HG03439 (cell line): Measurements from ENCODE around the gene SH2D6.
"Not testable (repeated sequence)": the region's sequence is repeated elsewhere in the genome, so short reads cannot be mapped to it uniquely, and the experiment has no call there.

Experiments used
- ATAC-seq: cut with Tn5 transposase; IDR thresholded peaks from one replicate; pipeline ENCODE4 v1.9.1; 2021; ENCODE audit warnings: mild to moderate bottlenecking, moderate library complexity; ENCODE audit not compliant: unreplicated experiment

Gene SH2D6

GRCh38 chr2:85459771-85460170 lies 41.3 kb downstream of the SH2D6 start:
- no peak for ATAC-seq

DNA sequence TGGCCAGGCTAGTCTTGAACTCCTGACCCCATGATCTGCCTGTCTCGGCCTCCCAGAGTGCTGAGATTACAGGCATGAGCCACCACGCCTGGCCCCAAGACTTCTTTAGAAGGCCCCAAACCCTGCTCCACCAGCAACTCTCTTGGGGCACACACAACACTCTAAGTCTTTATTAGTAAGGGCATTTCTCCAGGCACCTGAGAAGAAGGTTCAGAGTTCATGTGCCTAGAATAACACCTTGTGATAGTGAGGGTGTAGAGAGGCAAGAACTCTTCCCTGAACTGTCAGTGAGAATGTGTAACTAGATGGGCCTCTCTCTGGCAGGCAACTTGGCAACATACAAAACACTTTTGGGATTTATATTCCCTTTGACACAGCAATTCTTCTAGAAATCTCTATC lies 43.8 kb downstream of the SH2D6 start:
- no peak for ATAC-seq

DNA sequence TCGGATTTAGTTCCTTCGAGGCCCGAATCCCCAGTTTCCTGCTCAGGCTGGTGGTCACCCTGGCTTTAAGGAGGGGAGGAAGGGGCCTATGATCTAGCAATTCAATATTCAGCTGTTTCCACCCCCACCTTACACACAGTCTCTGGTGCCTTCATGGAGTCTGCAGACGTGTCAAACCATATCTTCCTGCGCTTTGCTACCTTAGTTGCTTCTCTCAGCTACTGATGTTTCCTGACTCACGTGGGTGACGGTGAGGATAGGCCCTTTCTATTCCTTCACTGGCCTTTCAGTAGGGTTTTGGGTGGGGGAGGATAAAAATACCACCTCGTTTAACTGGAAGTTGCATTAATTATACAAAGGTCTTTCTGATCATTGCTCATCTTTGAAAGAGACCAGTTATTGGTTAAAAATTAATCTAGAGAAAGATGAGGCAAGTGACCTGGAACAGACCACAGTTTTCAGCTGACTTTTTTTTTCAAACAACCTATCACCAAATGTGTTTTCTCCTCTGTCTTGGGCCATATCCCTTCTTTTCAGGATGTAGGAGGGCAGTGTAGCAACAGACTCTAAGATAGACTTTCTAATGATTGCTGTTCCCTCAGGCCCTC lies 49.7 kb downstream of the SH2D6 start:
- no peak for ATAC-seq

DNA sequence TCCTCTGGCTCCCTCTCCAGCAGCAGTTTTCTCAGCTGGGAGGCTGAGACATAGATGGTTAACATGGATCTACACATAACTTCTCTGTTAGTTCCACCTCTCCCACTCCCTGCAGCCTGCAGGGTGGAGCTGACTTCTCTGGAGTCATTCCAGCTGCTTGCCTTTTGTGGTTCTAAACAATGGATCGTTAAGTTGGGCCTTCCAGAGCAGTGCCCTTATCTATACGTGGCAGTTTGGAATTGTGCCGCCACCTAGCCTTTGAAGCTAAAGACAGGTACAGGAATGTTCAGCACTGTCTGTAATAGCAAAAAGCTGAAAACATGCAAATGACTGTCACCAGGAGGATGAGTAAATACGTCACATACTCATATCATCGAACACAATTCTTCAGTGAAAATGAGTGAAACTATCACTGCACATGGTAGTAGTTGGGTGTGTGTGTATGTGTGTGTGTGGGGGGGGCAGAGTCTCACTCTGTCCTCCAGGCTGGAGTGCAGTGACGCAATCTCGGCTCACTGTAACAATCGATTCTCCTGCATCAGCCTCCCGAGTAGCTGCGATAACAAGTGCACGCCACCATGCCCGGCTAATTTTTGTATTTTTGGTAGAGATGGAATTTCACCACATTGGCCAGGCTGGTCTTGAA lies 50.3 kb downstream of the SH2D6 start:
- ATAC-seq = no peak

DNA sequence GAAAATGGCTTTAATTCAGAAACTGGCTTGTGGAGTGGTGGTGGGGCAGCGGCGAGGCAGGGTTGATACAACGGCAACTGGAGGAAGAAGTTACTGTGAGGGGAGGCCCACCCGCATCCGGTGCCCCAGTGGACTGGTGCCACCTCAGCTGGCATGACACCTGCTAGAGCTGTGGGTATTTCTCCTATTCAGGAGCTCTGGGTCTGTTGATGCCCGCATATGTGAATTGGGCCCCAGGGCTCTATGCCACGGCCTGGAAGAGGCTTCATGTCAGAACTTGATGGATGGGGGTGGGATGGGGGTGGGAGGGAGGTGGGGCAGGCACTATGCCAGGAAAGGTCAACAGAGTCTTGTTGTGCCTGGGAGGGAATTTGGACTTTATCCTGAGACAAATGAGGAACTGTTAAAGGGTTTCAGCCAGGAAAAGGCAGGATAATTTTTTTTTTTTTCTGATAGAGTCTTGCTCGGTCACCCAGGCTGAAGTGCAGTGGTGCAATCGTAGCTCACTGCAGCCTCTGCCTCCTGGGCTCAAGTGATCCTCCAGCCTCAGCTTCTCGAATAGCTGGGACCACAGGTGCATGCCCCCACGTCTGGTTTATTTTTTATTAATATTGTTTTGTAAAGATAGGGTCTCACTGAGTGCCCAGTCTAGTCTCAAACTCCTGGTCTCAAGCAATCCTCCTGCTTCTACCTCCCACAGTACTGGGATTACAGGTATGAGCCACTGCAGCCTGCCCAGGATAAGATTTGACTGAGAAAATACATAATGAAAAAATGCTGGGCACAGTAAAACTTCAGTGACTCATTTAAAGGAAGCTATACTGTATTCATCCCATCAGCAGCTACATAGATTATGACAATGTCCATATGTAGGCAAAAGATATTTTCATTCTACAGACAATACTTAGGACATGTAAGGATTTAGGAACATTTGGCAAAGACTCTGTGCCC lies 52.6 kb downstream of the SH2D6 start:
- ATAC-seq = no peak

GRCh38 chr2:85472261-85472660 lies 53.7 kb downstream of the SH2D6 start:
- no peak for ATAC-seq

DNA sequence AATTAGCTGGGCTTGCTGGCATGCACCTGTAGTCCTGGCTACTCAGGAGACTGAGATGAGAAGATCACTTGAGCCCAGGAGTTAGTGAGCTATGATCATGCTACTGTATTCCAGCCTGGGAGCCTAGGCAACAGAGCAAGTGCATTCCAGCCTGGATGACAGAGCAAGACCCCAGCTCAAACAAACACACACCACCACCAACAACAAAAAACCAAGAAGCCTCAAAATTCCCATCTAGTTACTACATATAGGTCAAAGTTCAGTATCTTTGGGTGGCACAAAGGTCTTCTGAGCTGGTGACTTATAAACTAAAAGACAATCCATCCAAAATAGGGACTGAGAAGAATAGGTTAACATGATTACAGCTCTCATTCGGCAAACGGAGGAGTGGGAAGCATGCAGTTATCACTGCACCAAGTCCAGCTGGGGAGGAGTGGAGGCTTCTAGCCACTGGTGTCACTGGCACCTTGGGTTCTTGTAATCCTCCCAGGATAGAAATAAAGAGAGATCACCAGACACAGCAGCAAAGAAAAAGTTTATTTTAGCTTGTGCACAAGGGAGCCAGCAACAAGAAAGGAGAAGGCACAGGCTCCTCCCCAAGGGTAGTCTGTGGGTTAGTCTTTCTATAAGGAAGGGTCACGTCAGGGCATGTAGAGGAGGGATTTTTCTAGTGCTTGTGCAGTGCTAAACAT lies 57.4 kb downstream of the SH2D6 start:
- ATAC-seq = no peak

- no peak for ATAC-seq
Observed at GRCh38 chr2:85476624-85477023, 58.1 kb downstream of the SH2D6 start.

DNA sequence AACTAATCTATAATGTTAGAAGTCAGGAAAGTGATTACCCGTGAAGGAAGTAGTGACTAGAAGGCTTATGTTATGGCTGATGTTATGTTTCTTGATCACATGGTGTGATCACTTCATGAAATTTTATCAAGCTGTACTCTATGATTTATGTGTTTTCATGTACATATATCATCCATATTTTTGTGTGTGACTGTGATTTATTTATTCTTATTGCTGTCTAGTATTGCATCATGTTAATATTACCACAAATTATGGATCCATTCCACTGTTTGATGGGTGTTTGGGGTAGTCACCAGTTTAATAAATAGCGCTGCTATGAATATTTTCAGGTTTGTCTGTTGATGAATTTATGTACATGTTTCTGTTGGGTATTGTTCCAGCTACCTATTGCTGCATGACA lies 59.4 kb downstream of the SH2D6 start:
- ATAC-seq = no peak

DNA sequence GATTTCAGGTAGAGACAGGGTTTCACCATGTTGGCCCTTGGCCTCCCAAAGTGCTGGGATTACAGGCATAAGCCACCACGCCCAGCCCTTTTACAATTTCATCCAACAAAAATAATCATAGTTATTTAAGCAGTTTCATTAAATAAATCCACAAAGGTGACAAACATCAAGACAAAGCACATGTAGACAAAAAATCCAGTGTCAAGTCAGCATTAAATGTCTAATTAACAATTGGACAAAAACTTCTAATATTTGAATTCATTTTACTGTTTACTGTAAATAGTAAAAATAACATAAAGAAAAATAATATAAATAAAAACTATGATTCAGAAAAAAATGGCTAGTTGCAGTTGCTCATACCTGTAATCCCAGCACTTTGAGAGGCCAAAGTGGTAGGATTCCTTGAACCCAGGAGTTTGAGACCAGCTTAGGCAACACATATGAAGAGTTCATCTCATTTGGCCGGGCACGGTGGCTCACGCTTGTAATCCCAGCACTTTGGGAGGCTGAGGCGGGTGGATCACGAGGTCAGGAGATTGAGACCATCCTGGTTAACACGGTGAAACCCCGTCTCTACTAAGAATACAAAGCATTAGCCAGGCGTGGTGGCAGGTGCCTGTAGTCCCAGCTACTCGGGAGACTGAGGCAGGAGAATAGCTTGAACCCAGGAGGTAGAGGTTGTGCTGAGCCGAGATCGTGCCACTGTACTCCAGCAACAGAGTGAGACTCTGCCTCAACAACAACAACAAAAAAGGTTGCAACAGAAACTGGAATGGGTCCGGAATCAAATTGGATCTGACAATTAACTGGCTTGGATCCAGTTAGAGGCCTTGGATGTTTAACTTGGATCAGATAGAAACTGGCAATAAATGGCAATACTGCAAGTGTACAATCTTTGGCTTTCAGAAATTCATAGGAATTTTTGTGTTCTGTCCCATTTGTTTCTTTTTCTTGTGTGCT lies 63.6 kb downstream of the SH2D6 start:
- no peak for ATAC-seq

- ATAC-seq = not testable (repeated sequence)
Observed at GRCh38 chr2:85484615-85485014, 66.1 kb downstream of the SH2D6 start.

- no peak for ATAC-seq
Observed at GRCh38 chr2:85485815-85486214, 67.3 kb downstream of the SH2D6 start.
